Peyer's patch (tissue), 4 donors: Measurements from ENCODE around the gene GPR61. TPM values are rescaled to one million over a fixed set of nuclear protein-coding genes. Genes with fewer than 3 reads are reported as not detected.

ENCODE experiments used
- DNase-seq, 3 donors: peaks; one replicate each; pipeline ENCODE4 v3.0.0-alpha.2; 2017 to 2019
- H3K27ac ChIP-seq, 4 donors: fragments of 200-600 bp; sonication (generic); one replicate each; pipeline ENCODE4 v1.5.1; 2016 to 2019
- H3K27me3 ChIP-seq, 2 donors: fragments of 200-600 bp; sonication (generic); one replicate each; pipeline ENCODE4 v1.5.1; 2019
- H3K36me3 ChIP-seq, 3 donors: fragments of 200-600 bp; sonication (generic); one replicate each; pipeline ENCODE4 v1.5.1; 2016 to 2019
- H3K4me1 ChIP-seq, 4 donors: fragments of 200-600 bp; sonication (generic); one replicate each; pipeline ENCODE4 v1.5.1; 2016 to 2019
- H3K4me3 ChIP-seq, 4 donors: fragments of 200-600 bp; sonication (generic); 1 replicate in 3 of 4; 2 replicates in 1 of 4; pipeline ENCODE4 v1.5.1; 2016 to 2019; ENCODE audit warnings: mild to moderate bottlenecking in 1 of 4
- H3K9me3 ChIP-seq, 4 donors: fragments of 200-600 bp; sonication (generic); one replicate each; pipeline ENCODE4 v1.5.1; 2016 to 2019; ENCODE audit warnings: mild to moderate bottlenecking in 1 of 4
- CTCF ChIP-seq, 6 experiments: fragments of 450-650 bp in 4 of 6; fragments of 200-600 bp in 2 of 6; sonication (generic) in 1 of 6; IDR thresholded peaks; one replicate each; pipeline ENCODE4 v1.5.1; 2017 to 2019; ENCODE audit warnings: antibody characterized with exemption in 6 of 6, mild to moderate bottlenecking in 3 of 6, moderate library complexity in 1 of 6
- POLR2A ChIP-seq, 2 donors: fragments of 450-650 bp; IDR thresholded peaks; one replicate each; pipeline ENCODE4 v1.5.1; 2017; ENCODE audit warnings: antibody characterized with exemption in 2 of 2, mild to moderate bottlenecking in 2 of 2, moderate library complexity in 2 of 2
- total RNA-seq, 4 donors: library from RNA; depleted of rRNA; stranded (reverse); fragments of >200 nt; gene quantifications; one replicate each; pipeline ENCODE4 v1.1.0, GENCODE V29; 2016

Gene GPR61
- total RNA-seq, 4 donors from 2014 or later, result 0.40 TPM; not detected in 3

- no peak overlapping the region for H3K27ac ChIP-seq
- no peak overlapping the region for H3K4me3 ChIP-seq
- TF ChIP-seq POLR2A (IDR thresholded peaks at IDR 0.05) (no peak), CTCF (IDR thresholded peaks at IDR 0.05) (no peak)
- no peaks in the 10 kb centered on the region for H3K27me3 ChIP-seq
- DNase-seq, result no peak
- no peaks in the 10 kb centered on the region for H3K36me3 ChIP-seq
- no peaks in the 10 kb centered on the region for H3K9me3 ChIP-seq
- H3K4me1 ChIP-seq, result peaks cover 0 to 17% (median 4%) of the 10 kb centered on the region in 4 donors
These were observed 30.7 kb downstream of the GPR61 start for GRCh38 chr1:109570414-109570813.

- Histone ChIP-seq H3K36me3 (peaks cover 0 to 7% (median 0%) of the 10 kb centered on the region in 3 donors), H3K27me3 (no peaks in the 10 kb centered on the region), H3K27ac (no peak overlapping the region), H3K4me3 (no peak overlapping the region), H3K9me3 (no peaks in the 10 kb centered on the region), H3K4me1 (peaks cover 0 to 6% (median 0%) of the 10 kb centered on the region in 4 donors)
- TF ChIP-seq POLR2A (IDR thresholded peaks at IDR 0.05), result no peak
- no peak for TF ChIP-seq CTCF (IDR thresholded peaks at IDR 0.05)
- no peak for DNase-seq
These were observed 34.1 kb downstream of the GPR61 start for GRCh38 chr1:109573785-109574184.

GRCh38 chr1:109578947-109579443 is 39.3 kb downstream of the GPR61 start:
- Histone ChIP-seq H3K27me3 (no peaks in the 10 kb centered on the region), H3K36me3 (peaks cover 0 to 36% (median 0%) of the 10 kb centered on the region in 3 donors), H3K9me3 (no peaks in the 10 kb centered on the region), H3K4me3 (no peak overlapping the region), H3K4me1 (no peaks in the 10 kb centered on the region), H3K27ac (no peak overlapping the region)
- TF ChIP-seq CTCF (IDR thresholded peaks at IDR 0.05) (no peak), POLR2A (IDR thresholded peaks at IDR 0.05) (no peak)
- DNase-seq, result no peak

GRCh38 chr1:109579491-109579890 is 39.8 kb downstream of the GPR61 start:
- TF ChIP-seq POLR2A (IDR thresholded peaks at IDR 0.05), result no peak
- no peak for TF ChIP-seq CTCF (IDR thresholded peaks at IDR 0.05)
- H3K4me1 ChIP-seq, result no peaks in the 10 kb centered on the region
- no peak overlapping the region for H3K4me3 ChIP-seq
- no peak for DNase-seq
- no peaks in the 10 kb centered on the region for H3K27me3 ChIP-seq
- H3K9me3 ChIP-seq, result no peaks in the 10 kb centered on the region
- H3K36me3 ChIP-seq, result peaks cover 0 to 41% (median 0%) of the 10 kb centered on the region in 3 donors
- no peak overlapping the region for H3K27ac ChIP-seq

GRCh38 chr1:109582021-109582420 is 42.3 kb downstream of the GPR61 start:
- Histone ChIP-seq H3K36me3 (peaks cover 0 to 58% (median 0%) of the 10 kb centered on the region in 3 donors), H3K4me1 (no peaks in the 10 kb centered on the region), H3K4me3 (no peak overlapping the region), H3K27ac (no peak overlapping the region), H3K9me3 (no peaks in the 10 kb centered on the region), H3K27me3 (no peaks in the 10 kb centered on the region)
- no peak for DNase-seq
- TF ChIP-seq POLR2A (IDR thresholded peaks at IDR 0.05), result no peak
- TF ChIP-seq CTCF (IDR thresholded peaks at IDR 0.05), result no peak

- Histone ChIP-seq H3K4me1 (no peaks in the 10 kb centered on the region), H3K27me3 (no peaks in the 10 kb centered on the region), H3K27ac (no peak overlapping the region), H3K36me3 (peaks cover 0 to 85% (median 0%) of the 10 kb centered on the region in 3 donors), H3K4me3 (no peak overlapping the region), H3K9me3 (no peaks in the 10 kb centered on the region)
- TF ChIP-seq POLR2A (IDR thresholded peaks at IDR 0.05), result no peak
- no peak for DNase-seq
These were observed 45.1 kb downstream of the GPR61 start for GRCh38 chr1:109584766-109585165.
